ENCODE measurements around the gene MZB1. TPM values are rescaled to one million over a fixed set of nuclear protein-coding genes. Genes with fewer than 3 reads are reported as not detected.
A peak's percentile ranks its signal among the peaks of the same experiment; 100 is the strongest.

MZB1 gene, protein sequence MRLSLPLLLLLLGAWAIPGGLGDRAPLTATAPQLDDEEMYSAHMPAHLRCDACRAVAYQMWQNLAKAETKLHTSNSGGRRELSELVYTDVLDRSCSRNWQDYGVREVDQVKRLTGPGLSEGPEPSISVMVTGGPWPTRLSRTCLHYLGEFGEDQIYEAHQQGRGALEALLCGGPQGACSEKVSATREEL
- 5.2 TPM for total RNA-seq
- long read RNA-seq, result 0 reads

DNA sequence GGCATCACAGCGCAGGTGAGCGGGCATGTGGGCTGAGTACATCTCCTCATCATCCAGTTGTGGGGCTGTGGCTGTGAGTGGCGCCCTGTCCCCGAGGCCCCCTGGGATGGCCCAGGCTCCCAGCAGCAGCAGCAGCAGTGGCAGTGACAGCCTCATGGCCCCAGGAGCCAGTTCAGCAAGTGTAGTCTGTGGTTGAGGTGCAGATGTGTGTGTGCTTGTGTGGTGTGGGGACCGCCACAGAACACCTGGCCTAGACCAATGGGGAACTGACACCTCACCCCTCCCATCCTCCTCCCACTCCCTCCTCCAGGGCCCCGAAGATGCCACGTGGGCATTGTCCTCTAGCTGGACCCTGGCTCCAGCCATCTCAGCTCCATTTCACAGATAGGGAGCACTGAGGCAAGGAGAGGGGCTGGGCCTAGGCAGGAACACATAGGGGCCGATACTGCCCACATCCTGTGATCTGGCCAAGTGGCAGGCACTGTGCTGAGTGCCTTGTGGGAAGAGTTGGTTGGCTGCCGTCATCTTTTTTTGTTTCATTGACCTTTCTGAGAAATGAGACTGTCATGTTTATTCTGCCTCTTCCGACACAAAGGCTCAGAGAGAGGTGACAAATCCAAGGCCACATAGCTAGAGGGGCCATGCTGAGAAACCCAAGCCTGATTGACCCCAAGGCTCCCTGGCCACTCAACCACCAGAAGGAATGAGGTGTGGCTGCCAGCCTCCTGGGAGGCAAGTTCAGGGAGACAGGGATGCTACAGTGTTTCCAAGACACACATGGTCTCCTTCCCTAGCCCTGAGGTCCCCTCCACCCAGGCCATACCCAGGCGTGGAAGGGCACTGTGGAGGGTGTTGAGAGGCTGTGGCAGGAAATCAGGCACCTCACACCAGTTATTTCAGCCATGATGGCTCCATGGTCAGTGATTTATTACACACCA lies at the start of gene MZB1:
TSS of gene MZB1 (minus strand) at position 213 of the 938 bp plus-strand sequence. CDS start at position 156, 57 bp downstream.
- intact Hi-C loops (cut with DNase I), result no loop called here
- H3K4me3 ChIP-seq, result no peak within 1 kb of the TSS
- ATAC-seq (peak; percentile 7), DNase-seq (no peak)
- peaks cover 17% of the 10 kb centered on the region for H3K27me3 ChIP-seq
- H3K27ac ChIP-seq, result no peak within 1 kb of the TSS
- no peaks in the 10 kb centered on the region for H3K9me3 ChIP-seq
- H3K36me3 ChIP-seq, result no peaks in the 10 kb centered on the region
- H3K4me1 ChIP-seq, result peaks cover 29% of the 10 kb centered on the region
- TF ChIP-seq, protein P1, sequence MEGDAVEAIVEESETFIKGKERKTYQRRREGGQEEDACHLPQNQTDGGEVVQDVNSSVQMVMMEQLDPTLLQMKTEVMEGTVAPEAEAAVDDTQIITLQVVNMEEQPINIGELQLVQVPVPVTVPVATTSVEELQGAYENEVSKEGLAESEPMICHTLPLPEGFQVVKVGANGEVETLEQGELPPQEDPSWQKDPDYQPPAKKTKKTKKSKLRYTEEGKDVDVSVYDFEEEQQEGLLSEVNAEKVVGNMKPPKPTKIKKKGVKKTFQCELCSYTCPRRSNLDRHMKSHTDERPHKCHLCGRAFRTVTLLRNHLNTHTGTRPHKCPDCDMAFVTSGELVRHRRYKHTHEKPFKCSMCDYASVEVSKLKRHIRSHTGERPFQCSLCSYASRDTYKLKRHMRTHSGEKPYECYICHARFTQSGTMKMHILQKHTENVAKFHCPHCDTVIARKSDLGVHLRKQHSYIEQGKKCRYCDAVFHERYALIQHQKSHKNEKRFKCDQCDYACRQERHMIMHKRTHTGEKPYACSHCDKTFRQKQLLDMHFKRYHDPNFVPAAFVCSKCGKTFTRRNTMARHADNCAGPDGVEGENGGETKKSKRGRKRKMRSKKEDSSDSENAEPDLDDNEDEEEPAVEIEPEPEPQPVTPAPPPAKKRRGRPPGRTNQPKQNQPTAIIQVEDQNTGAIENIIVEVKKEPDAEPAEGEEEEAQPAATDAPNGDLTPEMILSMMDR (IDR thresholded peaks at IDR 0.05), result no peak

- H3K4me3 ChIP-seq, result peak within 1 kb of the TSS; percentile 99
- ATAC-seq, result peak; percentile 99
Measured at GRCh38 chr5:139439013-139439903, 49.5 kb upstream of the MZB1 start, which contains the start of gene DNAJC18. TSS of gene DNAJC18 (minus strand) at chr5:139439525. CDS start at chr5:139439445, 80 bp downstream.

DNA sequence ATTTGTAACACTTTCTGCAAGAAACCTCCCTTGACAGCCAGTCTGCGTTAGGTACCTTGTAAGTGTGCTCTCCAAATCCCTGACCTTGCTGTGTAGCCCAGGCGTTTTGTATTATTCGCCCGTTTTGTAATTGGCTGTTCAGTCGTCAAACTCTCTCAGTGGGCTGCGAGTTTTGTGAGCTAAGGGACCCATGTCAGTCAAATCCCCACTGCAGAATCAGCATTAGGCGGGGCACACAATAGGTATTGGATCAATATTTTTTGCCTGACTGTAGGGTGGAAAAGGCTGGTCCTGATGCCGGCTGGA lies 48.9 kb upstream of the MZB1 start:
- intact Hi-C loops (cut with DNase I), result no loop called here
- Histone ChIP-seq H3K27ac (peak overlapping the region; percentile 97), H3K27me3 (no peaks in the 10 kb centered on the region), H3K9me3 (no peaks in the 10 kb centered on the region), H3K4me1 (no peaks in the 10 kb centered on the region), H3K36me3 (no peaks in the 10 kb centered on the region), H3K4me3 (peak overlapping the region; percentile 99)
- ATAC-seq (no peak), DNase-seq (no peak)
- TF ChIP-seq, protein P1 (IDR thresholded peaks at IDR 0.05), result no peak

More at GRCh38 chr5:139439013-139439903, 49.5 kb upstream of the MZB1 start, which contains the start of gene DNAJC18:
- intact Hi-C loops (cut with DNase I), result no loop called here
- H3K4me1 ChIP-seq, result no peaks in the 10 kb centered on the region
- peak; percentile 98 for DNase-seq
- peak within 1 kb of the TSS; percentile 97 for H3K27ac ChIP-seq
- no peaks in the 10 kb centered on the region for H3K9me3 ChIP-seq
- H3K27me3 ChIP-seq, result no peaks in the 10 kb centered on the region
- TF ChIP-seq, protein P1 (IDR thresholded peaks at IDR 0.05), result no peak
- H3K36me3 ChIP-seq, result no peaks in the 10 kb centered on the region

DNA sequence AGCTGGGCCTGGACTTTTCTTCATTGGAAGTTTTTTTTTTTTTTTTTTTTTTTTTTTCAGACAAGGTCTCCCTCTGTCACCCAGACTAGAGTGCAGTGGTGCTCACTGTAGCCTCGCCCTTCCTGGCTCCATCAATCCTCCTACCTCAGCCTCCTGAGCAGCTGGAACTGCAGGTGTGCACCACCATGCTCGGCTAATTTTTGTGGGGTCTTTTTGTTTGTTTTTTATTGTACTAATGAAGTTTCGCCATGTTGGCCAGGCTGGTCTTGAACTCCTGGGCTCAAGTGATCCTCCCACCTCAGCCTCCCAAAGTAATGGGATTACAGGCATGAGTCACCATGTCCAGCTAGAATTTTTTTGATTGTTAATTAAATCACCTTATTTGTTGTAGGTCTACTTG lies 46.0 kb upstream of the MZB1 start:
- DNase-seq (no peak), ATAC-seq (no peak)
- Histone ChIP-seq H3K4me3 (no peak overlapping the region), H3K27me3 (no peaks in the 10 kb centered on the region), H3K36me3 (no peaks in the 10 kb centered on the region), H3K27ac (no peak overlapping the region), H3K9me3 (no peaks in the 10 kb centered on the region), H3K4me1 (no peaks in the 10 kb centered on the region)
- TF ChIP-seq, protein P1 (IDR thresholded peaks at IDR 0.05), result no peak
- intact Hi-C loops (cut with DNase I), result no loop called here

DNA sequence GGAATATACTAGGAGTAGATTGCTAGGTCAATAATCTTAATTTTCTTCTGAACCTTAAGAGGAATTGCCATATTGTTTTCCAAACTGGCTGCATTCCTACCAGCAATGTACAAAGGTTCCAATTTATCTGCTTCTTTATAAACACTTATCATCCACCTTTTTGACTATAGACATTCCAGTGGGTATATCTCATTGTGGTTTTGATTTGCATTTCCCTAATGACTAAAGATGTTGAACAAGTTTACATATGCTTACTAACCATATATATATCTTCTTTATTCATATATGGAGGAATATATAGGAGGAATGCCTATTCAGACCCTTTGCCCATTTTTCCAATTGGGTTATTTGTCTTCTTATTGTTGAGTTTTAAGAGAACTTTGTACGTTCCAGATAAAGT lies 42.0 kb upstream of the MZB1 start:
- no peak for DNase-seq
- Histone ChIP-seq H3K4me3 (no peak overlapping the region), H3K4me1 (no peaks in the 10 kb centered on the region), H3K36me3 (peaks cover 12% of the 10 kb centered on the region), H3K27ac (no peak overlapping the region), H3K9me3 (no peaks in the 10 kb centered on the region), H3K27me3 (no peaks in the 10 kb centered on the region)
- TF ChIP-seq, protein P1 (IDR thresholded peaks at IDR 0.05), result no peak
- intact Hi-C loops (cut with DNase I), result no loop called here
- no peak for ATAC-seq
